ENCODE measurements around the gene HCN2. TPM values are rescaled to one million over a fixed set of nuclear protein-coding genes. Genes with fewer than 3 reads are reported as not detected.

Gene HCN2
- total RNA-seq, 1 donor from 2014 or later, result 0.84 TPM

DNA sequence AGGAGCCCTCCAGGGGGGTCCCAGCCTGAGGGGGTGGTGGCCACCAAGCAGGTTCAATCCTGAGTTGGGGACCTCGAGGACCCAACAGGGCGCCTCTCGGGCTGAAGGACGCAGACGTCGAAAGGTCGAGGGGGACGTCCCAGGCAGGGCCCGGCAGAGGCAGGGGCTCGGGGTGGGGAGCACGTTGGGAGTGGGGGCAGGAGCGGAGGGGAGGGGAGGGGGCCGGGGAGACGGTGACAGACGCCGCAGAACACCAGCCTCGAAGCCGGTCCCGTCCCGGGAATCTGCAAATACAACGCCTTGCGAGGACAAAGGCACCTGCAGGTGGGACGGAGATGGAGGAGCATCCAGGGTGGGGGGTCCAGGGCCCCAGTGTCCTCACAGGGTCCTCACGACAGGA is 54.1 kb downstream of the HCN2 start:
- peaks cover 5% of the 10 kb centered on the region for H3K4me1 Mint-ChIP-seq
- peaks cover 3% of the 10 kb centered on the region for H3K36me3 Mint-ChIP-seq (ENCODE audit: low read depth)

GRCh38 chr19:644363-644762 is 54.7 kb downstream of the HCN2 start:
- TF ChIP-seq CTCF (conservative IDR thresholded peaks at IDR 0.05), result no peak
- H3K4me3 Mint-ChIP-seq, result no peak overlapping the region
- H3K4me1 Mint-ChIP-seq, result peaks cover 1% of the 10 kb centered on the region
- H3K27me3 Mint-ChIP-seq (ENCODE audit: low read depth), result peaks cover 6% of the 10 kb centered on the region
- DNase-seq (ENCODE audit: low read depth, low spot score), result no peak
- H3K9me3 Mint-ChIP-seq, result no peaks in the 10 kb centered on the region
- H3K36me3 Mint-ChIP-seq (ENCODE audit: low read depth), result peaks cover 3% of the 10 kb centered on the region
- no peak overlapping the region for H3K27ac Mint-ChIP-seq (ENCODE audit: unreplicated experiment)

More for the DNA sequence above, 54.1 kb downstream of the HCN2 start:
- H3K27me3 Mint-ChIP-seq (ENCODE audit: low read depth), result peaks cover 11% of the 10 kb centered on the region
- H3K4me3 Mint-ChIP-seq, result no peak overlapping the region
- no peak overlapping the region for H3K27ac Mint-ChIP-seq (ENCODE audit: unreplicated experiment)
- H3K9me3 Mint-ChIP-seq, result no peaks in the 10 kb centered on the region
- no peak for TF ChIP-seq CTCF (conservative IDR thresholded peaks at IDR 0.05)
- no peak for DNase-seq (ENCODE audit: low read depth, low spot score)

GRCh38 chr19:644789-645188 is 55.1 kb downstream of the HCN2 start:
- H3K27ac Mint-ChIP-seq (ENCODE audit: unreplicated experiment), result no peak overlapping the region
- H3K4me1 Mint-ChIP-seq, result no peaks in the 10 kb centered on the region
- no peak for DNase-seq (ENCODE audit: low read depth, low spot score)

GRCh38 chr19:645912-646778 is 56.5 kb downstream of the HCN2 start:
- Mint-ChIP-seq H3K27me3 (ENCODE audit: low read depth) (peaks cover 3% of the 10 kb centered on the region), H3K4me1 (no peaks in the 10 kb centered on the region), H3K27ac (ENCODE audit: unreplicated experiment) (no peak overlapping the region), H3K4me3 (no peak overlapping the region), H3K9me3 (no peaks in the 10 kb centered on the region), H3K36me3 (ENCODE audit: low read depth) (peaks cover 3% of the 10 kb centered on the region)
- TF ChIP-seq CTCF (conservative IDR thresholded peaks at IDR 0.05), result no peak
- DNase-seq (ENCODE audit: low read depth, low spot score), result no peak

More at GRCh38 chr19:644789-645188, 55.1 kb downstream of the HCN2 start:
- H3K9me3 Mint-ChIP-seq, result no peaks in the 10 kb centered on the region
- peaks cover 3% of the 10 kb centered on the region for H3K36me3 Mint-ChIP-seq (ENCODE audit: low read depth)
- no peak for TF ChIP-seq CTCF (conservative IDR thresholded peaks at IDR 0.05)
- H3K27me3 Mint-ChIP-seq (ENCODE audit: low read depth), result peaks cover 5% of the 10 kb centered on the region
- H3K4me3 Mint-ChIP-seq, result no peak overlapping the region

DNA sequence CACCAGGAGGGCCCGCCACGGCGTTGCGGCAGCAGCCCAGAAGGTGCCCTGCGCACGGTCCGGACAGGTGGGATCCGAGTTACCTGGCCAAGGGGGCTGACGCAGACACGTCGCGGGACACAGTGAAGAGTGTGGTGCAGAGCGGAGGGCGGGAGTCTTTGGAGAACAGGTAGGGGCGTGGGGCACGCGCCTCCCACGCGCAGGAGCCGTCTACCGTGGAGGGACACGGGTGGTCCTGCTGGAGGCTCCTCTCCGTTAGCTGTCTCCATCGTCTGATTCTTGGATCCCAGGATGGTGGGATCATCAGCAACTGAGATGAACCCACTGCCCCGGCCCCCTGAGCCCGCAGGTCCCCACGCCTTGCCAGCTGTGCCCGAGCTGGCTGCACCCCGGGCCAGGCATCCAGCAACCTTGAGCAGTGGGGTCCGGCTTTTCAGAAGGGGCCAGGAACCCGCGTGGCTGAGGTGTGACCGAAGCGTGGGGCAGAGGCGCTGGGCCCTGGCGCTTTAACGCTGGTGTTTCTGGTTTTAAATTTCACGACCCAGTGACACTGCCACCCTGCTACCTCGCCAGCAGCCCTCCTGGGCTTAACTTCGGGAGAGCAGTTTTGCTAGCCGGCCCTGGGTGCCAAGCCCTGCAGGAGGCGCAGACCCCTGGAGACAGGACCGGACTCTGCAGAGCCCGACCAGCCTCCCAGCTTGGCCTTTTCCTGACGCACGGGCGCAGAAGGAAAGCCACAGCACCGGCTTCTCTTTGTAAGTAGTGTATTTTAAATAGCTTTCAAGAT is 57.3 kb downstream of the HCN2 start:
- Mint-ChIP-seq H3K9me3 (no peaks in the 10 kb centered on the region), H3K27me3 (ENCODE audit: low read depth) (no peaks in the 10 kb centered on the region), H3K4me3 (no peak overlapping the region)

More for the DNA sequence above, 57.3 kb downstream of the HCN2 start:
- no peaks in the 10 kb centered on the region for H3K4me1 Mint-ChIP-seq
- TF ChIP-seq CTCF (conservative IDR thresholded peaks at IDR 0.05), result no peak
- DNase-seq (ENCODE audit: low read depth, low spot score), result no peak
- H3K27ac Mint-ChIP-seq (ENCODE audit: unreplicated experiment), result no peak overlapping the region
- peaks cover 3% of the 10 kb centered on the region for H3K36me3 Mint-ChIP-seq (ENCODE audit: low read depth)

Data from neural crest cell (in vitro differentiated cells).